SK-N-MC (cell line): ENCODE measurements around the gene GRB14.

ENCODE experiments used
- EZH2 ChIP-seq: fragments of 200-600 bp; sonication (generic); IDR thresholded peaks from one replicate; pipeline ENCODE4 v1.6.1; 2017; ENCODE audit warnings: antibody characterized with exemption
- POLR2AphosphoS5 ChIP-seq: IDR thresholded peaks from 2 replicates; pipeline ENCODE4 v1.6.1; 2012; ENCODE audit warnings: mild to moderate bottlenecking, low read depth, low read length, borderline replicate concordance

GRCh38 chr2:164495491-164496223 lies 125.6 kb downstream of the GRB14 start:
- TF ChIP-seq EZH2 (no peak), POLR2AphosphoS5 (no peak)
